ENCODE measurements around the gene GINS3.

GINS3 gene

DNA sequence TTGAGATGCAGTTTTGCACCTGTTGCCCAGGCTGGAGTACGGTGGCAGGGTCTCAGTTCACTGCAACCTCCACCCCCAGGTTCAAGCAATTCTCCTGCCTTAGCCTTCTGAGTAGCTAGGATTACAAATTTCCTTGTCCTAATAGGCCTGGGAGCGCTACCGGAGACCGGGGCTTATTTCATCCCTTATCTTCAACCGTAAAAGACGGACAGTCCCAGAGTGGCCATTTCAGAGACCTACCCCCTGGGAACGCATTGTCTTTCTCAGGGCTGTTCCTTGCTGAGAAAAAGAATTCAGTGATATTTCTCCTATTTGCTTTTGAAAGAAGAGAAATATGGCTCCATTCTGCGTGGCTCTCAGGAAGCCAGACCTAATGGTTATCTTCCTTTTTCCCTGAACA is 39.6 kb upstream of the GINS3 start:
- CTCF ChIA-PET, result no interaction called here
- no peak for DNase-seq (ENCODE audit: extremely low spot score)
- TF ChIP-seq ZNF384 (IDR thresholded peaks at IDR 0.05) (no peak), FOXA1 (IDR thresholded peaks at IDR 0.05) (no peak), SUZ12 (IDR thresholded peaks at IDR 0.05) (no peak), ARNT (IDR thresholded peaks at IDR 0.05) (no peak), L3MBTL2 (conservative IDR thresholded peaks at IDR 0.05) (no peak), BHLHE40 (IDR thresholded peaks at IDR 0.05; ENCODE audit: borderline replicate concordance) (no peak), FOXM1 (IDR thresholded peaks at IDR 0.05; ENCODE audit: borderline replicate concordance) (no peak), SP1 (IDR thresholded peaks at IDR 0.05) (no peak), HDGF (IDR thresholded peaks at IDR 0.05; ENCODE audit: borderline replicate concordance) (no peak), TARDBP (IDR thresholded peaks at IDR 0.05) (no peak), NFRKB (IDR thresholded peaks at IDR 0.05) (no peak), CTBP1 (IDR thresholded peaks at IDR 0.05; ENCODE audit: borderline replicate concordance) (no peak), LEF1 (IDR thresholded peaks at IDR 0.05; ENCODE audit: borderline replicate concordance) (no peak), FOXK2 (IDR thresholded peaks at IDR 0.05) (no peak)
- TF ChIP-seq, protein P1, sequence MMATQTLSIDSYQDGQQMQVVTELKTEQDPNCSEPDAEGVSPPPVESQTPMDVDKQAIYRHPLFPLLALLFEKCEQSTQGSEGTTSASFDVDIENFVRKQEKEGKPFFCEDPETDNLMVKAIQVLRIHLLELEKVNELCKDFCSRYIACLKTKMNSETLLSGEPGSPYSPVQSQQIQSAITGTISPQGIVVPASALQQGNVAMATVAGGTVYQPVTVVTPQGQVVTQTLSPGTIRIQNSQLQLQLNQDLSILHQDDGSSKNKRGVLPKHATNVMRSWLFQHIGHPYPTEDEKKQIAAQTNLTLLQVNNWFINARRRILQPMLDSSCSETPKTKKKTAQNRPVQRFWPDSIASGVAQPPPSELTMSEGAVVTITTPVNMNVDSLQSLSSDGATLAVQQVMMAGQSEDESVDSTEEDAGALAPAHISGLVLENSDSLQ (IDR thresholded peaks at IDR 0.05), result no peak
- POLR2A ChIA-PET, result no interaction called here

DNA sequence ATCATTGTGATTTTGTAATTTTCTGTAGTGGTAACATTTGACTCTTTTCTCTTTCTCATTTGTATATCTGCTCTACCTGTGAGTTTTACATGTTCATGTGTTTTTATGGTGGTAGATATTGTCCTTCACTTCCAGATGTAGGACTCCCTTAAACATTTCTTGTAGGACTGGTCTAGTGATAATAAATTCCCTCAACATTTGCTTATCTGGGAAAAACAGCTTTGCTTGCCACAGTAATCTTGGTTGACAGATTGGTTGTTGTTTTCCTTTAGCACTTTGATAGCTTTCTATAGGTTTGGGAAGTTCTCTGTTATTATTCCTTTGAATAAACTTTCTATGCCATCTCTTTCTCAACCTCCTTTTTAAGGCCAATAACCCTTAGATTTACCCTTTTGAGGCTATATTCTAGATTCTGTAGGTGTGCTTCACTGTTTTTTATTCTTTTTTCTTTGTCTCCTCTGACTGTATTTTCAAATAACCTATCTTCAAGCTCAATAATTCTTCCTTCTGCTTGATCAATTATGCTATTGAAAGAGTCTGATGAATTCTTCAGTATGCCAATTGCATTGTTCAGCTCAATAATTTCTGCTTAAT is 32.1 kb upstream of the GINS3 start:
- POLR2A ChIA-PET, result no interaction called here
- TF ChIP-seq ARNT (IDR thresholded peaks at IDR 0.05) (no peak), NFRKB (IDR thresholded peaks at IDR 0.05) (no peak), FOXA1 (IDR thresholded peaks at IDR 0.05) (no peak), FOXK2 (IDR thresholded peaks at IDR 0.05) (no peak), ZNF384 (IDR thresholded peaks at IDR 0.05) (no peak), FOXM1 (IDR thresholded peaks at IDR 0.05; ENCODE audit: borderline replicate concordance) (no peak), CTBP1 (IDR thresholded peaks at IDR 0.05; ENCODE audit: borderline replicate concordance) (no peak), HDGF (IDR thresholded peaks at IDR 0.05; ENCODE audit: borderline replicate concordance) (no peak), ELF4 (IDR thresholded peaks at IDR 0.05) (no peak), LEF1 (IDR thresholded peaks at IDR 0.05; ENCODE audit: borderline replicate concordance) (no peak)
- TF ChIP-seq, protein P1 (IDR thresholded peaks at IDR 0.05), result no peak
- no peak for DNase-seq (ENCODE audit: extremely low spot score)
- CTCF ChIA-PET, result no interaction called here

DNA sequence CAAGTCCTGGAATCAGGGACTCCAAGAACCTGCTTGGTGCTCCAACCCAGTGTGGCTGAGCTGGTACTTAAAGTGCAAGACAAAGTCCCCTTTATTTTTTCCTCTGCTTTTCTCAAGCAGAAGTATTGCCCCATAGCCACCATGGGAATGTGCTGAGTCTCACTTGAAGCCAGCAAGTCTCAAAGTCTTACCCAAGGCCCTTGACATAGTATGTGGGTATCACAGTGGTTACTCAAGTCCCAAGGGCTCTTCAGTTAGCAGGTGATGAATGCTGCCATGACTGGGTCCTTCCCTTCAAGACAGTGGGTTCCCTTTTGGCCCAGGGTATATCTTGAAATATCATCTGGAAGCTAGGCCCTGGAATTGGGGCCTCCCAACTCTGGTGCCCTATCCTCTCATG is 30.5 kb upstream of the GINS3 start:
- TF ChIP-seq NFRKB (IDR thresholded peaks at IDR 0.05) (no peak), FOXK2 (IDR thresholded peaks at IDR 0.05) (no peak), LEF1 (IDR thresholded peaks at IDR 0.05; ENCODE audit: borderline replicate concordance) (no peak), L3MBTL2 (conservative IDR thresholded peaks at IDR 0.05) (no peak), FOXA1 (IDR thresholded peaks at IDR 0.05) (no peak), SUZ12 (IDR thresholded peaks at IDR 0.05) (no peak)
- POLR2A ChIA-PET, result no interaction called here
- CTCF ChIA-PET, result no interaction called here
- no peak for DNase-seq (ENCODE audit: extremely low spot score)

GRCh38 chr16:58363746-58364393 is 28.4 kb upstream of the GINS3 start:
- ChIA-PET POLR2A (no interaction called here), CTCF (no interaction called here)
- no peak for DNase-seq (ENCODE audit: extremely low spot score)
- TF ChIP-seq FOXM1 (IDR thresholded peaks at IDR 0.05; ENCODE audit: borderline replicate concordance) (no peak), CTBP1 (IDR thresholded peaks at IDR 0.05; ENCODE audit: borderline replicate concordance) (no peak), SUZ12 (IDR thresholded peaks at IDR 0.05) (no peak), ZNF384 (IDR thresholded peaks at IDR 0.05) (no peak), L3MBTL2 (conservative IDR thresholded peaks at IDR 0.05) (no peak), TARDBP (IDR thresholded peaks at IDR 0.05) (no peak), ARNT (IDR thresholded peaks at IDR 0.05) (no peak), LEF1 (IDR thresholded peaks at IDR 0.05; ENCODE audit: borderline replicate concordance) (no peak), ELF4 (IDR thresholded peaks at IDR 0.05) (no peak), HDGF (IDR thresholded peaks at IDR 0.05; ENCODE audit: borderline replicate concordance) (no peak), NFRKB (IDR thresholded peaks at IDR 0.05) (no peak), SP1 (IDR thresholded peaks at IDR 0.05) (no peak)
- TF ChIP-seq, protein P1 (IDR thresholded peaks at IDR 0.05), result no peak

- DNase-seq (ENCODE audit: extremely low spot score), result no peak
- POLR2A ChIA-PET, result interaction anchor here (3.8 kb wide), 1 partner anchor 27 kb away, joined by 11 read pairs; the partner anchor contains the start of gene GINS3
- TF ChIP-seq SP1 (IDR thresholded peaks at IDR 0.05) (no peak), ELF4 (IDR thresholded peaks at IDR 0.05) (no peak), FOXA1 (IDR thresholded peaks at IDR 0.05) (no peak), SUZ12 (IDR thresholded peaks at IDR 0.05) (no peak), BHLHE40 (IDR thresholded peaks at IDR 0.05; ENCODE audit: borderline replicate concordance) (no peak), LEF1 (IDR thresholded peaks at IDR 0.05; ENCODE audit: borderline replicate concordance) (no peak), HDGF (IDR thresholded peaks at IDR 0.05; ENCODE audit: borderline replicate concordance) (no peak), CTBP1 (IDR thresholded peaks at IDR 0.05; ENCODE audit: borderline replicate concordance) (no peak), L3MBTL2 (conservative IDR thresholded peaks at IDR 0.05) (no peak), ZNF384 (IDR thresholded peaks at IDR 0.05) (no peak), FOXM1 (IDR thresholded peaks at IDR 0.05; ENCODE audit: borderline replicate concordance) (no peak), FOXK2 (IDR thresholded peaks at IDR 0.05) (no peak), NFRKB (IDR thresholded peaks at IDR 0.05) (no peak), TARDBP (IDR thresholded peaks at IDR 0.05) (no peak)
- TF ChIP-seq, protein P1 (IDR thresholded peaks at IDR 0.05), result no peak
- CTCF ChIA-PET, result no interaction called here
These were observed 26.6 kb upstream of the GINS3 start for GRCh38 chr16:58365623-58366022.
